GM21576 (cell line): ENCODE data around the gene ZBTB7A.
A peak's percentile ranks its signal among the peaks of the same experiment; 100 is the strongest.

Experiments
- ATAC-seq: cut with Tn5 transposase; IDR thresholded peaks from one replicate; pipeline ENCODE4 v1.9.1; 2021; ENCODE audit warnings: mild to moderate bottlenecking, moderate library complexity; ENCODE audit not compliant: unreplicated experiment

The ZBTB7A gene

DNA sequence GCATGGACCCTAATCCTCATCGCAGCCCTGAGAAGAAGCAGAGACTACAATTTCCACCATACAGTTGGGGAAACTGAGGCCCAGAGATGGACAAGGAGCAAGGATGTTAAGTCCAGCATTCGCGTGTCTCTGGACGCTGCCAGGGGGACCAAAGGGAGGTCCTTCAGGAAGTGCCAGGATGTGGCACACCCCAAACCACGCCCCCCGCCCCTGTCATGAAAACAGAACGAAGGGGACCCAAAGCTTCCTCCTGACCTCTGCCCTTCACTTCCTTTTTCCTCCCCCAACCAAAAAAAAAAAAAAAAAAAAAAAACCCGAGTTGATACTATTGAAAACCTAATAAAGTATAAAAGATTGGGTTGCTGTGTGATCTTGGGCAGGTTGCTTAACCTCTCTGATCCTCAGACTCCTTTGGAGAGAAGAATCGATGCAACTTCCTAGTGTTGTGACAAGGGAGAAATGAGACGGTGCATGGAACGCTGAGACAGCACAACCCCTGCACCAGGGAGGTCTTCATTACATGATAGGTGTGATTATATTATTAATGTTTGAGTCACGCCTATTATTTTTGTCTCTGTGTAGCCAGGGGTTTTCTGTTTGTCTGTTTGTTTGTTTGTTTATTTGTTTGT is 2.7 kb upstream of the ZBTB7A start:
- ATAC-seq, result no peak

DNA sequence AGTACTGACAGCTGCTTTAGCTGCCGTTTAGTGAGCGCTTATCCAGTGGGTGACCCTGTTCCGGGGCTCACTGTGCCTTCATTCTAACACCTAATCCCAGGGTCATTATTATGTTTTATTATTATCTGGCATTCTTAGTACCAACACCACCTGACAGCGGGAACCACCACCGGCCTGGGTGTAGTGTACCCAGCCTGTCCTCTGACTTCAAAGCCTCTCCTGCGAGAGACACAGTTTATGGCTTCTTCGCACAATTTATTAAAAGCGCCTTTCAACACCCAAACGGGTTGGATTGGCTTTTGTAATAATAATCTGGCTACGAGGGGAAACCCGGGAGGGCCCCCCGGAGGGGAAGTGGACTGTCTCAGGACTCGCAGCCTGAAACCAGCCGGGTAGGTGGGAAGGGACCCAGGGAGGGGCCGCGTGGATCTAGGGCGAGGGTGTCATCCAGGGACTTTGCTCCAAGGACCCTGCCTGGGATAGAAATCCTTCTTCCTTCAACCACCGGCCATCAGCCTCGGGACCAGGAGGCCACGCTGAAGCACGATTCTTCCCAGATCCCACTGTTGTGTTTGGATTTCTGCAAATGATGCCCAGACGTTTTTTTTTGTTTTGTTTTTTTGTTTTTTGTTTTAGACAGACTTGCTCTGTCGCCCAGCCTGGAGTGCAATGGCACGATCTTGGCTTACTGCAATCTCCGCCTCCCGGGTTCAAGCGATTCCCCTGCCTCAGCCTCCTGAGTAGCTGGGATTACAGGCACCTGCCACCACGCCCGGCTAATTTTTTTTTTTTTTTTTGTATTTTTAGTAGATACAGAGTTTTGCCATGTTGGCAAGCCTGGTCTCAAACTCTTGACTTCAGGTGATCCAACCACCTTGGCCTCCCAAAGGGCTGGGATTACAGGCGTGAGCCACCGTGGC is 1.6 kb upstream of the ZBTB7A start:
- ATAC-seq, result no peak

DNA sequence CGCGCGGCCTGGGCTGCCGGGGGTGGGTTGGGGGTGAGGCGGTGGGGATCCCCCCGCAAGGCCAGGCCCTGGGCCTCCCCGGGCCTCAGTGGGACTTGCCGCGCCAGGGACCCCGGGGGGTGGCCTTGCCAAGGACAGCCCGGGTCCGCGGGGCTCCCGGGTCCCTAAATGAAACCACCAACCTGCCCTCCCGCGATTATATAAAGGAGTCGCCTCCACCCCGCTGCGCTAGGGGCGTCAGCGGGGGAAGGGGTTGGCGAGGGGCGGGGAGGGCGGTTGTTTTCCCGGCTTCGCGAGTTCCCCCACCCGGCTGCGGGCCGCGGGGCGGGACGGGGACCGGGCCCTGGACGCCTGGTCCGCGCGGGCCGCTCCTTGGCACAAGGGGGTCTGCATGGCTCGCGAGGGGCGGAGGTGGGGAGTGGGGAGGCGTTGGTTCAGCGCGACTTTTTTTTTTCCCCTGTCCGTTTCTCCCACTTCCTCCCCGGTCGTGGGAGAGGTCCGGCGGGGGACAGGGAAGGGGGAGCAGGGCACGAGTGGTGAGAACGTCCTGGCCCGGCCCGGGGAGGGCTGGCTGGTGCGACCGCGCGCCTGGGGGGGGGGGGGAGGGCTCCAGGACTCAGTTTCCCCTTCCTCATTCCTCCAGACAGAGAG is 822 bp upstream of the ZBTB7A start:
- ATAC-seq, result no peak

DNA sequence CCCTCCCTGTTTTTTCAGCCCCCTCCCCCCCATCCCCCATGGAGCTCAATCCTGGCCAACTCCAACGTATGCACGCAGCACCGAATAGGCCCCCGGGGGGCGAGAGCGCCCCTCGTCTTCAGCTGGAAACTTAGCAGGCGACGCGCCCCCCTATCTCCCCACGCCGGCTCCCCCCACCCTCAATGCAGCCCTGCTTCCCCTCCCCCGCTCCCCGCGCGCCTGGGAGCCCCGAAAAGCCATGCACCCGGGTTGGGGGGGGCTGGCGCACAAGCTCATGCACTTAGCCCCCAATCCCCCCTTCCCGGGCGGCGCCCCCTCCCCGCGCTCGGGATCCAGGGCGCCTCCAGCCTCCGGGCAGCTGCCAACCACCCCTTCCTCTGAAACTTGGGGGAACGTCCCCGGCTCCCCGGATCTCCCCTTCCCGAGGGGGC is 508 bp downstream of the ZBTB7A start:
- no peak for ATAC-seq

DNA sequence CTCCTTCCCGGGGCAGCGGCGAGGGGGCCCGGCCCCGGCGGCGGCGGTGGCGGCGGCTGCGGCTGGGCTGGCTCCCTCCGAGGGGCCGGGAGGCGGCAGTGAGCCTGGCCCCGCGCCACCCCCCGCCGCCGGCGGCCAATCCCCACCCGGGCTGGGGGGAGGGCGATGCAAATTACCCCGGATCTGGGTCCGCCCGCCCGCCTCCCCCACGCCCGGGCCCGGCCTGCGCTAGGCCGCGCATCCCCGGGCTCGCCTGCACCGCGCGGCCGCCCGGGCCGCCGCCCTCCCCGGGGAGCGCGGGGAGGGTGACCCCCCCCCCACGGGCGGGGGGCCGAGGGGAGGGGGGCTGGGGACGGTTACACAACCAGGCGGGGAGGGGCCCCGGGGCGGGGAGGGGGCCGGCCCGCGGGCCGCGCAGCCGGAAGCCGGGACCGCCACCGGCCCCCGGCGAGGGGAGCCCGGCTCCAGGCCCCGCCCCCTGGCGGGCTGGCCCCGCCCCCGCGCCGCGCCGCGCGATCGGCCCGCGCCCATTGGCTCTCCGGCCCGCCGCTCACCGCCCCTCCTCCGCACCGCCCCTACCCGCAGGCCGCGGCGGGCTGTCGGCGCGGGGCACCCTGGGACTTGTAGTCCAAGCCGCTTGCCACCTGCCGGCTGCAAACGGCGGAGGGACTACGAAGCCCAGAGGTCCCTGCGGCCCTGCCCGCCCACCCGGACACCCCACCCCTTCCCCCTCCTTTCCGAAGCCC is 1.1 kb downstream of the ZBTB7A start:
- peak; percentile 63 for ATAC-seq

DNA sequence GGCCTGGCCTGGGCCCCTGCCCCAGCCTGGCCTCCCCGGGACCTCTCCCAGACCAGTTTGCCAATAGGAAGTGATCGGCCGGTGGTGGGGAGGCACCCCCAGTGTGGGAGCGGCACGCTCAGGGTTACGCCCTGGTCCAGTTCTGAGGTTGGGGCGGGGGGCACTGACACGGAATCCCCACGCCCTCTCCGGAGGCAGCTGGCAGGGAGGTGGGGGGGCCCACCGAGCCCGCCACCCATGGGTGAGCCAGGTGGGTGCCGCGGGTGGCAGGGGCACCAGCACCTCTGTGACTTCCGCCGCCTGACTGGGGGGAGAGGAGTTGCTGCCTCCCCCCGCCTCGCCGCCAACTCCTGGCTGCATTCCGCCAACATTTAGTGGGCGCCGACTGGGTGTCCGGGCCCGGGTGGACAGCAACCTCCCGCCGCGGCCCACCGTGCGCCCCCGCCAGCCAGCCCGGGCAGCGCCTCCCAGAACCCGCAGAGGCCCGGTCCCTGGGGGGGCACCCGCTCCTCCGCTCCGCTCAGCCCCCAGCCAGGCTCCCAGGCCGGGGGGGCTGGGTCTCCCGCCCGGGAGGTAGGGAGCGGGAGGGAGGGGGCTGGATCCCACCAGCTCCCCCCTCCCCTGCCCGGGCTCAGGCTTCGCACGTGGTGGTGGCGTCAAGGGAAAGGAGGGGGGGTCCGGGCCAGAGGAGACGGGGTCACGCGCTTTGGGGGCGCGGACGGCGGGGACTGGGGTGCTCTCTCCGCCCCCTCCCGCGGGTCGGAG is 2.0 kb downstream of the ZBTB7A start:
- no peak for ATAC-seq

DNA sequence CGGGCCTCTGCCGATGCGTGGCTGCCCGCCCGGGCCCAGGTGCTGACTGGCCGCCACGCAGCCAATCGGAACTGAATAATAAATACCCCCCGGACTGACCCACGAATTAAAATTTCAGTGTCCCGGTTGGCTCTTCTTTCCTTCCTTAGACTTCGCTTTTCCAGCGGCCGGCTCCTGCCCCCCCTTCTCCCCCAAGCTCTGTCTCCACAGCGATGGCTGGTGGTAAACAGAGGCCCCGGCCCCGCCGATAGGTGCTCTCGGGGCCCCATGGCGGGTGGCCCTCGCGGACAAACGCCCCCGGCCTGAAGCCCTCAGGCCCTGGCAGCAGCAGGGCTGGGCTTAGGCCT is 2.6 kb downstream of the ZBTB7A start:
- no peak for ATAC-seq

DNA sequence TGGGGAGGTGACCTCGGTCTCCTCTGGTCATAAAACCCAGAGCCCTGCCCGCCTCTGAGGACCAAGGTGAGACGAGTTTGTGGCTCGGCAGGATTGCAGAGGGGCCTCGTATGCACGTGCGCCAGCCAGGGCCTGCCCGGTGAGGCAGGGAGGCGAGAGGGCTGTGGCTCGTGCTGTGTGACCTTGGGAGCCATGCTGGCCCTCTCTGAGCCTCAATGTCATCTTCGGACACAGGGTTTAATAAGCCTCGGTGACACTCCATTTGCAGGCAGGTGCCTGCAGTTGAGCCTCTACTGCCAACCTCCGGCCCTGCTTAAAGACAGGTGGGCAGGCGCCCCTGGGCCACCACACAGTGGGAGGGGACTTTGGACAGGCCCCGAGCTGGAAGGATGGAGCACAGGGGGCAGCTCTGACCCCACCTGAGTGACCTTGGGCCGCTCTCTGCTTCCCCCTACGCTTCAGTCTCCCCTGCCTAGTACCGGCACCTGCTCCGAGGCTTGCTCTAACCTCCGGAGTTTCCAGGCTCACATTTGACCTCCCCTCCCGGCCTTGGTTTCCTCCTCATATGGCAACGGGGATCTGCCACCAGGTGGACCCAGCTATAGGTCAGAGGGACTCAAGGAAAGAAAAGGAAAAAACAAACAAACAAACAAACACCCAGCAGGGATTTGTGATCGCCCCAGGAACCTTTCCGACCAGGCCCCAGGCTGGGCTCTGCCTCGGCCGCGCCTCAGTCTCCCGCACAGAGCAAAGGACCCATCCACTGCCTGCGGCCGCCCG is 3.1 kb downstream of the ZBTB7A start:
- ATAC-seq, result no peak

DNA sequence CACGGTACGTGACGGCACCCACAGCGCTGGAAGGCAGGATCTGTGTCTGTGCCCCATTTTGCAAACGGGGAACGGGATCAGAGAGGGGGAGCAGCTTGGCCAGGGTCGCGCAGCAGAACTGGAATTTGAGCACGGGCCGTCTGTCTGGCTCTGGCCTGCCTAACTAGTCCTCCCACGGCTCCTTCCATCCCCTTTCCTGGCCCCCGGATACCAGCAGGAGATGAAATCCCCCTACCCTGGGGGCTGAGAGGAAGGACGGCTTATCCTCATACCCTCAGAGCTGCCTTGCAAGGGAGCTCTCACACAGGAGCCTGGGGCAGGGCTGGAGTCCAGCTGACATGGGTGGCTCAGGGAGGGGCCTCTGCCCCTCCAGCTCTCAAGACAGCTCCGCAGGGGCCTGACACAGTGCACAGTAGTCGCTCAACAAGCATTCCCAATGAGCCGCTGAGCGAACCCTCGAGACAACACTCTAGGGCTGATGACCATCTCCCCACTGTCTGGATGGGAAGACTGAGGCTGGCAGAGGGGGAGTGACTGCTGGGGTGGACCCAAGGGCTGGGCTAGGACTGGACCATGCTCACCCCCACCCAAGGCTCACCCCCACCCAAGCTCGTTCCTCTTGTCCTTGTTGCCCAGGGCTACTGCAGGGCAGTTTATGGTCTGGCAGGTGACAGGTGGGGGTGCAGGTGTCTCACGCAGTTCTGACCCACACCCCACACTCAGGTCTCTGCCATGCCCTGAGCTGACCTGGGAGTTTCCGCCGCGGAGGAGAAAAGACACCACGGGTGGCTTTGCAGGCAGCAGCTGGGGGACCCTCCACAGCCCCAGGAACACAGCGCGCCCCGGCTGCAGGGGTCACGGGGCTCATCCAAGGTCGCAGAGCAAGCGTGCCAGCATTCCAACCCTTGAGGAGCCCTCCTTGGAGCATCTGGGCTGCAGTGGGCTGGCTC is 4.0 kb downstream of the ZBTB7A start:
- no peak for ATAC-seq

DNA sequence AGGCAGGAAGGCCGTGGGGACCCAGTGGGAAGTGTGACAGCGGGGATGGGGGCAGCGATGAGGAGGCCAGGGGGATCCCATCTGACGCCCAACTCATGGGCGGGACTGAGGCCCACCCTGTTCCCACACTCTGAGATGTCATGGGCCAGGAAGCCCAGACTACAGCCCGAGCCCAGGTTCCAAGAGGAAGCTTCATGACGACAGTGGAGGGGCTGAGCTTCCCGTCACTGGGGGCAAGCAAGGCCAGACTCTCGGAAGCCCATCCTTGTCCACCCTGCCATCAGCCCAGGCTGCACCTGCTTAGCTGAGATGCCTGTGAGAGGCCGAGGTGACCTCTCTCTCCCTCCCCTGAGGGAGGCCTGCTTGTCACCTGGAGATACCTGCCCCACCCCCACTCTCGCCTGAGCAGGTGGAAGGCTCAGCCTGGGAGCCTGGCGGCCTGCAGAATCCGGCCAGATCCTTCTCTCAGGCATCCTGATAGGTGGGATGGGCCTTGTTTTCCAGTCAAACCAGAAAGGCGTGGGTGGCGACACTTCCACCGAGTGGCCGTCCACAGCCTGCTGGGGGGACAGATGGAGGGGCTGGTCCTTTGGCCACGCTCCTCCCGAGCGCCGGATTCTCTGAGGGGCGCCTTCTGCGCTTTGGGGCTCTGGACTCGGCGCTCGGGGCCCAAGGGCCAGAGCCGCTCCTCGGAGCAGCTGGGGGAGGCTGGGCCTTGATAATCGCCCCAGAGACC is 4.8 kb downstream of the ZBTB7A start:
- ATAC-seq, result no peak

DNA sequence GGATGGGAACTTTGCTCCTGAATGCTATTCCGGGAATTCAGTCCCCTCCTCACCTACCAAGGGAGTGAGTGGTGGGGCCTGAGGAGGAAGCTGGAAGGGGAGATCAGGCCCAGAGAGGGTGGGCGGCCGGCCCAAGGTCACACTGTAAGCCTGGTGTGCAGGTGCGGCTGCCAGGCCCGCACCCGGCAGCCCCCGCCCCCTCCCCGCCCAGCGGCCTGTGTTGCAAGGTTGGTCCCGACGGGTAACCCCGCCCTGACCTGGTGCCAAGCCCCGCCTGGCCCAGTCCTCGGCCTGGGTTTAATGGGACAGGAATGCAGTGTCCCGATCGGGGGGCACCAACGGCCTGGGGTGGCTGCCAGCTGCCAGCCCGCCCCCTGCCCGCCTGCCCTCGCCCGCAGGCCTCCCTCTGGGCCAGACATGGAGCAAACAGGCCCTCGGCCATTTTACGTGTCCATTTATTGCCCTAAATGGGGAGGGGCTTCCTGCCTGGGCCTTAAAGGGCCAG is 5.5 kb downstream of the ZBTB7A start:
- ATAC-seq, result no peak

DNA sequence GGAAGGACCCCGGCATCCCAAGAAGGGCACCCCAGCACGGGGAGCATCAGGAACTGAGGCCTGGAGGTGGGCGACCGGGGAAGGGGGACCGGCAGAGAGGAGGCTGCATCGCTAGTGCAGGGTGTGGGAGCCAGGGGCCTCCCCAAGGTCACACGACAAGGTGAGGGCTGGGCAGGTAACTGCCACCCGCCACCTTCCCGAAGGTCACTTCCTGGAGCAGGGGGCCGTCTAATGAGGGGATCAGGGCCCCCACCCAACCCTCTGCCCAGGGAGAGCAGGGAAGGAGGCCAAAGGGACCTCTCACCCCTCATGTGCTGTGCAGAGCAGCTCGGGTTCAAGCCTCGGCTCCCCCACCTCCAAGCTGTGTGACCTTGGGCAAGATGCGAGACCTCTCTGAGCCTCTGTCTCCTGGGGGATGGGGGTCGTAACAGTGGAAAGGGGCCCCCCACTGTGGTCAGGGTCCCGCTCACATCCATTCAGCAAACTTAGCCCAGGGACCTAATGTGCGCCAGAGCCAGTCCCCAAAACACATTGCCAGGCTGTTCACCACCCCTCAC is 6.0 kb downstream of the ZBTB7A start:
- ATAC-seq, result no peak

DNA sequence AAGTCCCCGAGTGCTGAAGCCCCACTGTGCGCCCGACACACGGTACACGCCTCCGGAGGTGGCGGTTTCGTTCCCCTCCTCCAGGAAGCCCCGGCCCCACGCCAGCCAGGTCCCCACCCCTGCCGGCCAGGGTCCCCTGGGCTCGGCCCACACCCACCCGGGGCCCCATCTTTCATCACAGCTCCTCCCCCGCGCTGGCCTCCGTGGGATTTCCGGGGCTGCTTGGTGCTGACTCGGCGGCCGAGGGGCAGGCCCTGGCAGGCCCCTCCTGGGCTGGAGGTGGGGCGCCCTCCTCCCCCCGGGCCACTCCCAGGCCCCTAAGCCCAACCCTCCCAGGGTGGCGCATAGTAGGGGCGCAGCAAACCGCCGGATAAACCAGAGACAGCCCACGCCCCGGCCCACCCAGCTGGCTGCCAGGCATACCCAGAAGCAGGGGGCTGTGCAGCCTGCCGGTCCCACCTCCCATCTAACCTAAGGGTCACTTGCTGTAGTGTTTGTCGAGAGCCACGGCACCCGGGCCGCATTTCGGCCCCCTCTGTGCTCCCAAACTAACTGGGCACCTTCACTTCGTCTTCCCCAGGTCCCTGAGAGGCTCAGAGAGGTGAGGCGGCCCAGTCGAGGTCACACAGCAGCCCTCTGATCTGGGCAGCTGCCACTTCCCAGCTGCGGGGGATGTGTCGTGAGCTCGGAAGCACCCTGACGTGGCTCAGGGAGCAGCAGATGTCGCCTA is 6.6 kb downstream of the ZBTB7A start:
- no peak for ATAC-seq

DNA sequence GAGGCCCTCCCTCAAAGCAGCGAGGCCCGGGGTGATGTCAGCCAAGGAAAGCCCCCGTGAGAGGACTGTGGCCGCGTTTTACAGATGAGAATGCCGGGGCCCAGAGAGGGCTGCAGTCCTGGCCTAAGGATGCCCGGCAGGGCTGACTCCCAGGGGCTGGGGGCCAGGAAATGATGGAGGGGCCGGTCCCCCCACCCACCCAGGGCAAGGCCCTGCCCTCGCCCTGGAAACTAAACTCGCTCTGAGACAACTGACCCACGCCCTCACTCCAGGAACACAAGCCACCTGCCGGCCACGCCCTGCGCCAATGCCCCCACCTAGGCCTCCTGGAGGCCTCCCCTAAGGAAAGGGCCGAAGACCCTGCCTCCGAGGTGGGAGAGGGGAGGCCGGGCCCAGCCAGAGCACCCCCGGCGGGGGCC is 7.2 kb downstream of the ZBTB7A start:
- ATAC-seq, result no peak

DNA sequence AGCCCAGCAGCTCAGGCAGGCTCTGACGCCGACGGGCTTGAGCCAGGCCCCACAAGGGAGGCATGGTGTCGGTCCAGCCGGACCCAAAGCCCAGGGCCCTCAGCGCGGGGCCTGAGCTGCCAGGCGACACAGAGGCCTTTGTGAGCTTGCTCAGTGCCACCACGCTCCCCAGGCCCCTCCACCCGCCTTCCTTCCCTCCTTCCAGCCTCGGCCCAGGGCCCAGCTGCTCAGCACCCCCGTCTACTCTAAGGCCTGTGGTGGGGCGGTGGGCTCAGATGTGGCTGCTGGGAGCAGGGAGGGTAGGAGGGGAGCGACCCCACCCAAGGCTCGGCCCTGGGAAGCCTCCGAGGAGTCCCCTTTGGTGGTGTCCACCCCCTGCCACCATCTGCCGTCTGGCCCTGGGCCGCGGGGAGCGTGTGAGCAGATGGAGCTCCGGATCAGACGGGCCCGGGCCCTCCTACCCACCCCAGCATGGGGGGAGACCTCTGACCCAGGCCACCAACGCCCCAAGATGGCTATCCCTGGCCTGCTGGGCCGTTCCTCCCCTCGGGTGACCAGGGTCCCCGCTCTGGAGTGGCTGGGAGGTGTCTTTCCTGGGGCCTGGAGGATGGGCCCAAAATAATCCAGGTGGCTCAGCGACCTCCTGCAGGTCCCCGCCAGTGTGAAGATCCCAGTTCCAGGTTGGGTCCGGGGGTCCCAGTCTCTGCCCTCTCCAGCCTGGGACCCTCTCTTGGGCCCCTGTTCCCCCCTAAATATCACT is 7.8 kb downstream of the ZBTB7A start:
- ATAC-seq, result no peak
